IMR-90 (cell line): ENCODE data around the gene IGHMBP2. TPM values are rescaled to one million over a fixed set of nuclear protein-coding genes. Genes with fewer than 3 reads are reported as not detected.

ENCODE experiments used
- ATAC-seq: fragments of 200-7000 bp; cut with Tn5 transposase; 2 replicates; pipeline ENCODE4 v1.9.1; 2020; ENCODE audit warnings: low read depth, mild to moderate bottlenecking, moderate library complexity
- BruUV-seq: library from RNA; stranded (reverse); fragments of 400-500 nt; replicated peaks from 2 replicates; lab custom pipeline; 2021; lab: Mats Ljungman, UMichigan
- CTCF ChIA-PET: fragments of 300-600 bp; formaldehyde crosslinking; extraction: SDS; loops from one replicate; lab custom pipeline; 2021; ENCODE audit warnings: antibody characterized with exemption; lab: Yijun Ruan, JAX
- POLR2A ChIA-PET: fragments of 300-600 bp; sonication (Branson Sonifier 250); formaldehyde crosslinking; loops from one replicate; lab custom pipeline; 2022; ENCODE audit warnings: antibody characterized with exemption; ENCODE audit not compliant: unreplicated experiment; lab: Charles Lee
- DNase-seq: peaks from one replicate; pipeline ENCODE4 v3.0.0; 2013
- H2AFZ ChIP-seq: replicated peaks from 2 replicates; pipeline ENCODE3; 2013; ENCODE audit warnings: low read length, mild to moderate bottlenecking; ENCODE audit not compliant: poor library complexity
- H2AK5ac ChIP-seq: 2 replicates; pipeline ENCODE4 v1.6.1; 2013; ENCODE audit warnings: low read depth, low read length, inconsistent platforms
- H2AK9ac ChIP-seq: replicated peaks from 2 replicates; pipeline ENCODE3; 2013; ENCODE audit warnings: mild to moderate bottlenecking, low read depth, low read length, moderate library complexity; ENCODE audit not compliant: poor library complexity
- H2BK120ac ChIP-seq: 2 replicates; pipeline ENCODE4 v1.6.1; 2013; ENCODE audit warnings: low read depth, low read length, inconsistent platforms
- H2BK15ac ChIP-seq: 3 replicates; pipeline ENCODE4 v1.6.1; 2013; ENCODE audit warnings: low read depth, low read length, inconsistent platforms
- H2BK20ac ChIP-seq: 2 replicates; pipeline ENCODE4 v1.6.1; 2013; ENCODE audit warnings: low read depth, mild to moderate bottlenecking, inconsistent platforms, low read length, moderate library complexity
- H2BK5ac ChIP-seq: 2 replicates; pipeline ENCODE4 v1.6.1; 2013; ENCODE audit warnings: mild to moderate bottlenecking, low read depth, low read length, inconsistent platforms; ENCODE audit not compliant: poor library complexity, severe bottlenecking
- H3K14ac ChIP-seq: replicated peaks from 2 replicates; pipeline ENCODE4 v1.6.1; 2013; ENCODE audit warnings: low read depth, low read length, inconsistent platforms
- H3K18ac ChIP-seq: 2 replicates; pipeline ENCODE4 v1.6.1; 2013; ENCODE audit warnings: low read depth, low read length, control low read depth
- H3K23ac ChIP-seq: 2 replicates; pipeline ENCODE4 v1.6.1; 2013; ENCODE audit warnings: low read depth, low read length, inconsistent platforms
- H3K27ac ChIP-seq: 2 replicates; pipeline ENCODE4 v1.5.1; 2013; ENCODE audit warnings: mild to moderate bottlenecking, control low read depth, low read length; ENCODE audit not compliant: insufficient read depth
- H3K27me3 ChIP-seq: 2 replicates; pipeline ENCODE4 v1.6.1; 2013; ENCODE audit warnings: low read length; ENCODE audit not compliant: control insufficient read depth, insufficient read depth
- H3K36me3 ChIP-seq: 2 replicates; pipeline ENCODE4 v1.6.1; 2013; ENCODE audit warnings: low read length, mixed read lengths; ENCODE audit not compliant: control insufficient read depth, insufficient read depth
- H3K4ac ChIP-seq: 2 replicates; pipeline ENCODE4 v1.6.1; 2013; ENCODE audit warnings: low read depth, low read length, inconsistent platforms
- H3K4me1 ChIP-seq: 2 replicates; pipeline ENCODE4 v1.6.1; 2013; ENCODE audit warnings: low read length, mixed read lengths; ENCODE audit not compliant: control insufficient read depth, insufficient read depth
- H3K4me2 ChIP-seq: 2 replicates; pipeline ENCODE4 v1.6.1; 2013; ENCODE audit warnings: low read depth, mild to moderate bottlenecking, control low read depth, low read length, moderate library complexity
- H3K4me3 ChIP-seq: 2 replicates; pipeline ENCODE4 v1.5.1; 2013; ENCODE audit warnings: low read depth, mild to moderate bottlenecking, control low read depth, low read length, moderate library complexity; ENCODE audit not compliant: insufficient read depth
- H3K56ac ChIP-seq: 2 replicates; pipeline ENCODE4 v1.6.1; 2013; ENCODE audit warnings: low read length, inconsistent platforms; ENCODE audit not compliant: insufficient read depth; ENCODE audit errors: extremely low read depth
- H3K79me1 ChIP-seq, 2 experiments: 2 replicates each; pipeline ENCODE4 v1.6.1; 2013; ENCODE audit warnings: low read length in 2 of 2, inconsistent platforms in 1 of 2, low read depth in 1 of 2
- H3K9ac ChIP-seq: 2 replicates; pipeline ENCODE4 v1.6.1; 2013; ENCODE audit warnings: low read depth, low read length, control low read depth
- H3K9me1 ChIP-seq: 2 replicates; pipeline ENCODE4 v1.6.1; 2013; ENCODE audit warnings: low read length, inconsistent platforms; ENCODE audit not compliant: insufficient read depth
- H3K9me3 ChIP-seq: 2 replicates; pipeline ENCODE4 v1.6.1; 2013; ENCODE audit warnings: low read length; ENCODE audit not compliant: control insufficient read depth, insufficient read depth
- H4K20me1 ChIP-seq: 2 replicates; pipeline ENCODE4 v1.6.1; 2013; ENCODE audit warnings: low read length, inconsistent platforms; ENCODE audit not compliant: insufficient read depth
- H4K5ac ChIP-seq: 2 replicates; pipeline ENCODE4 v1.6.1; 2013; ENCODE audit warnings: mild to moderate bottlenecking, low read depth, low read length, control low read depth
- H4K8ac ChIP-seq, 2 experiments: 2 replicates each; pipeline ENCODE4 v1.6.1; 2013; ENCODE audit warnings: low read depth in 2 of 2, low read length in 2 of 2, control low read depth in 1 of 2, inconsistent platforms in 1 of 2
- H4K91ac ChIP-seq: 2 replicates; pipeline ENCODE4 v1.6.1; 2013; ENCODE audit warnings: low read depth, low read length, inconsistent platforms; ENCODE audit not compliant: insufficient read depth
- USF2 ChIP-seq: fragments of 150-350 bp; IDR thresholded peaks from 2 replicates; pipeline ENCODE4 v1.6.1; 2017; ENCODE audit warnings: mild to moderate bottlenecking, antibody characterized with exemption, low read length, low read depth
- WGBS, 2 experiments: methylation state at CpG; one replicate each; pipeline versions ENCODE4 v1.1.5 to v1.1.7; 2013; ENCODE audit warnings: missing lambda C conversion rate in 2 of 2; ENCODE audit not compliant: insufficient read length in 1 of 2; ENCODE audit errors: extremely low coverage in 2 of 2; 5-methylcytosine and 5-hydroxymethylcytosine counted together
- dilution Hi-C: fragments of 300-500 bp; cut with HindIII; formaldehyde crosslinking; loops from one replicate; pipeline ENCODE4 v1.14.3; 2018; ENCODE audit warnings: low sequenced_read_pairs; ENCODE audit not compliant: unreplicated experiment
- in situ Hi-C: fragments of 300-500 bp; cut with MboI; formaldehyde crosslinking; loops from 3 replicates; pipeline ENCODE4 v1.14.3; 2019; ENCODE audit warnings: low sequenced_read_pairs, inconsistent platforms, mixed read lengths
- intact Hi-C: fragments of 100-400 bp; cut with micrococcal nuclease; formaldehyde crosslinking; loops from 2 replicates; pipeline ENCODE4 v1.10.0; 2022
- polyA plus RNA-seq, 3 experiments: library from polyadenylated mRNA; depleted of rRNA; stranded (reverse); fragments of >200 nt; gene quantifications; 2 replicates each; pipeline ENCODE4 v1.2.3, GENCODE V29; 2012; ENCODE audit warnings: low replicate concordance in 1 of 3
- total RNA-seq: library from RNA; depleted of rRNA; stranded (reverse); fragments of >200 nt; gene quantifications from 2 replicates; pipeline ENCODE4 v1.2.3, GENCODE V29; 2012

Gene IGHMBP2
- total and polyA plus RNA-seq, 2 of the 4 experiments (the other 2 are of a cell fraction), result 4.5 to 11.1 TPM

GRCh38 chr11:68893282-68893681, 10.4 kb upstream of the IGHMBP2 start:
- Histone ChIP-seq H3K4ac (no peak overlapping the region), H3K27ac (no peak overlapping the region), H3K4me3 (no peak overlapping the region), H2BK20ac (no peak overlapping the region), H3K18ac (no peak overlapping the region), H2BK120ac (no peak overlapping the region), H3K4me2 (no peak overlapping the region), H4K20me1 (no peaks in the 10 kb centered on the region), H3K14ac (no peak overlapping the region), H3K9ac (no peak overlapping the region), H3K23ac (no peak overlapping the region), H3K9me3 (no peaks in the 10 kb centered on the region), H2BK5ac (no peak overlapping the region), H3K9me1 (no peaks in the 10 kb centered on the region), H2BK15ac (no peak overlapping the region), H3K27me3 (no peaks in the 10 kb centered on the region), H3K4me1 (peaks cover 3% of the 10 kb centered on the region; the same call in 1 of the 2 replicates), H3K36me3 (peaks cover 50% of the 10 kb centered on the region), H3K56ac (no peak overlapping the region), H2AFZ (no peak overlapping the region), H2AK9ac (no peak overlapping the region), H4K91ac (no peak overlapping the region), H4K5ac (no peak overlapping the region), H2AK5ac (no peak overlapping the region), H4K8ac (no peak overlapping the region), H3K79me1 (no peaks in the 10 kb centered on the region; a peak in 2 of 4 replicates)
- in situ Hi-C loops (no loop called here), intact Hi-C loops (no loop called here), dilution Hi-C loops (no loop called here)
- no CpG with 5 or more reads among the region's 5 CpGs for WGBS, 2 experiments
- CTCF ChIA-PET, result no interaction called here
- no peak for TF ChIP-seq USF2
- no peak for DNase-seq
- POLR2A ChIA-PET, result no interaction called here
- no TSS peak for BruUV-seq
- ATAC-seq, result no peak
